GM18519 (cell line): ENCODE data around the gene COL23A1.
"Not testable (repeated sequence)": the region's sequence is repeated elsewhere in the genome, so short reads cannot be mapped to it uniquely, and the experiment has no call there.

Experiments used
- ATAC-seq: cut with Tn5 transposase; IDR thresholded peaks from one replicate; pipeline ENCODE4 v1.9.1; 2021; ENCODE audit warnings: mild to moderate bottlenecking, moderate library complexity; ENCODE audit not compliant: unreplicated experiment, low FRiP score

The COL23A1 gene

DNA sequence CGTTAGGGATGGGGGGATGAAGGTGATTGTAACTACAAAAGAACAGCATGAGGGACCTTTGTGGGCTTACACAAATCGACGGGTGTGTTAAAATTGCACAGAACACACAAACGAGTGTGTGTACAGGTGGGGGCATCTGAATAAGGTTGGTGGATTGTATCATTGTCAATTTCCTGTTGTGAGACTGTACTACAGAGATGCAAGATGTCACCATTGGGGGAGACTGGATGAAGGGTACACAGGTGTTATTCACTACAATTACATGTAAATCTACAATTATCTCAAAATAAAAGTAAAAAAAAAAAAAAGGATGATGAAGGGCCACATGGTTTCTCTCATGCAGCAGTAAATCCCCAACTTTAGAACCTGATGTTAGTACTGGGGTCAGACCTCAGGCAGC is 326.1 kb downstream of the COL23A1 start:
- ATAC-seq, result no peak

DNA sequence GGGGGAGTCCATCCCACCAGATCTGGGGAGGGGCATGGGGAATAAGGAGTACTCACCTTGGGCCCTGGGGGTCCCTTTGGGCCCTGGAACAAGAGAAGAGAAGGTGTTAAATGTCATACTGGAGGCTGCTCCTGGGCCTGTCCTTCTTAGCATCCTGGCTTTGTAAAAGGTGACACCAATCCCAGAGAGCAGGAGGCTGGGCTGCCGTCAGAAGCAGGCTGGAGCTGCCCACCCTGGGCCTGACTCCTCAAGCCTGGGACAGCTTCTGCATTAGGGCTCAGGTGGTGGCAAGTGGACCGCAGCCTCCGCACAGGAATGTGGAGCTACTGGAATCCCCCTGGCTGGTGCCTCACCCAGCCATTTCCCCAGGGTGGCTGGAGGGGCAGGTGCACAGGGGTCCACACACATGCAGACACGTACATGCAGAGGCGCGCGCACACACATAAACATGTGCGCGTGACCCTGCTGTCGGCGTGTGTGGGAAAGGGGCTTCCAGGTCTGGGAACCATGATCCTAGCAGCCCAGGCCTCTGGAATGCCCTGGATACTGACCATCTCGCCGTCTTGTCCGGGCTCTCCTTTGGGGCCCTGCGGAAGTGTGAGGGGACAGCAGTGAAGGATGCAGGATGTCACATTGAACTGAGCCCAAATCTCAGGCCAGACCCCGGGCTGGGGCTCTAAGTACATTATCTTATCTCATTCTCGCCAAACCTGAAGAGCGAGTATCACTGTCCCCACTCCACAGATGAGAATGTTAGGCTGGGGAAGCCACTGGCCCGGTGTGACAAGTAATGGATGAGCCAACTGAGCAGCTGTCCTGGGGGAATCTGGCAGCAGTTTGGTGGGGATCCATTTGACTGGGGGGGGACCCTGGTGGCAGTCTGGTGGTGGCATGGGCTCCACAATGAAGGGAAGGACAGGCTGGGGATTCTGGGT is 328.3 kb downstream of the COL23A1 start:
- ATAC-seq, result no peak

DNA sequence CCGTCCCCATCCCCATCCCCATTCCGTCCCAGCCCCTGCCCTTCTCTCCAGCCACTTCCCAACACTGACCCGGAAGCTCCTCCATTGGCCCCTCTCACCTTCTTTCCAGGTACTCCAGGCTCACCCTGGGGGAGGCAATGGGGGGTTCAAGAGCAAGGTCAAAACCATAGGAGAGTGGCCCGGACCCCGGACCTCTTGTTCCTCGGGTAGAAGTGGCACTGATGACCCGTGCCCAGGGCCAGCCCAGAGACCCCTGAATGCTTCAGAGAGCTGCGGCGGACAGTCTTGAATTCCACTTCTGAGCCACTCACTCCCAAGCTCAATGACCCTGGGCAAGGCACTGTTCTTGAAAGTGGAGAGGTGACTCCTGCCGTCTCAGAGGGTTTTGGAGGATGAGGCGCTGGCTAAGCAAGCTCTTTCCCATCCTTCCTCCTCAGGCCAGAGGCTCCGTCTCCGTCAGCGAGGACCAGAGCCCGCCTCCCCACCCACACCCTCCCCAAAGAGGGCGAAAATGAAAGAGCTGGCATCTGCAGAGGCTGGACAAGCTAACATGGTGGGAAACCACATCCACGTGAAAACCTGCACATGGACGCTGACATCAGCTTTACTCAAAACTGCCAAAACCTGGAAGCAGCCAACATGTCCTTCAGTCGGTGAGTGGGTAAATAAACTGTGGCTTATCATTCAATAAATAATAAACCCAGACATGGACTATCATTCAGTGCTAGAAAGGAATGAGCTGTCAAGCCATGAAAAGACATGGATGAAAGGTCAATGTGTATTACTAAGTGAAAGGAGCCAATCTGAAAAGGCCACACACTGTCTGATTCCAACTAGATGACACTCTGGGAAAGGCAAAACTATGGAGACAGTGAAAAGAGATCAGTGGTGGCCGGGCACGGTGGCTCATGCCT is 330.3 kb downstream of the COL23A1 start:
- no peak for ATAC-seq

DNA sequence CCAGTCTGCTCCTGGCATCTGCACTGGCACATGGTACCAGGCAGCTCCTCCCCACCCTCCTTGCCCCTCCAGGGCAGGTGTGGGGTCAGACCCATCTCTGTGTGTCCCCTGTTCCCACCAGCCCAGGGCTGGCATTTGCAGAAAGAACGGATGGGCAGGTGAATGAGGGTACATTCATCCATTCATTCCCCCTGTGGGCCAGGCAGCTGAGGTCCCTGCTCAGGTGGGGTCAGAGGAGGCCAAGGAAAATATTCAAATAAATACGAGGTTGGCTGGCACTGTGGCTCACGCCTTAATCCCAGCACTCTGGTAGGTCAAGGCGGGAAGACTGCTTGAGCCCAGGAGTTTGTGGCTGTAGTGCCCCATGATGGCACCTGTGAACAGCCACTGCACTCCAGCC is 332.5 kb downstream of the COL23A1 start:
- ATAC-seq, result no peak

DNA sequence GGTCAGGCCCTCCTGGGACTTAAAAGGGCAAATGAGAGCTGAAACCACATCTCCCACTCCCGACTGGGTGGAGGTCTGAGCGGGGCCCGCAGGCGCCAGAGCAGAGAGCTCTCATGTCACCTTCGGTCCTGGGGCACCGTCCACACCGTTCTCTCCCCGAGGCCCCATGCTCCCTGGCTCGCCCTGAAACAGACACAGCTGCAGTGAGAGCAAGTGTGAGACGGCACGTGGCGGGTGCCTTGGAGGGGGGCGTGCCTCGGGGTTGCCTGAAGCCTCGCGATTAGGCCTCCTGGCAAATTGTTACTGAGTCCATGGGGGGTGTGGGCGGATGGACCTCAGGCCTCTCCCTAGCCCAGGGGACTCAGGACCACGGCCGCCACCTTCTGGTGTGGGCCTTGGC is 333.4 kb downstream of the COL23A1 start:
- no peak for ATAC-seq

DNA sequence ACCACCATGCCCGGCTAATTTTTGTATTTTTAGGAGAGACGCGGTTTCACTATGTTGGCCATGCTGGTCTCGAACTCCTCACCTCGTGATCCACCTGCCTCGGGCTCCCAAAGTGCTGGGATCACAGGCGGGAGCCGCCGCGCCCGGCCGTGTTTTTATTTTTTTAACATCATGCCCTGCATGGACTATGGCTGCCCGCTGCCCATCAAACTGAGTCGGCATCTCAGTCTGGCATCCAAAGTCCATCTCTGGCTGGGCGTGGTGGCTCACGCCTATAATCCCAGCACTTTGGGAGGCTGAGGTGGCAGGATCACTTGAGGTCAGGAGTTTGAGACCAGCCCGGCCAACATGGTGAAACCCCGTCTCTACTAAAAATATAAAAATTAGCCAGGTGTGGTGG is 336.6 kb downstream of the COL23A1 start:
- ATAC-seq, result not testable (repeated sequence)

DNA sequence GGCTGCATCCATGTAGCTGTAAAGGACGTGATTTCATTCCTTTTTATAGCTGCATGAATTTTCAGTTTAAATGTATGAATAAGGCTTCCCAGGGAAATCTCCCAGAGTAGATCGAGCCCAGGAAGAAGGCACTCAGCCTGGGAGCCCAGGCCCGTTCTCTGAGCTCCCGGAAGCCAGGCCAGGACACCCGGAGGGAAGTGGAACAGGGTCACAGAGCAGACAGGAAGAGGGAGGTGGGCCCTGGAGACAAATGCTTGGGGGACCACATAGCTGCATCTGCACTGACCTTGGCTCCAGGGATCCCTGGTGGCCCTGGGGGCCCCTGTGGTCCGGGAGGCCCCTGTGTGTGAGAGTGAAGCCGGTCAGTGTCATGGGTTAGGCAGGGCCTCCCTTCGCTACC is 337.9 kb downstream of the COL23A1 start:
- ATAC-seq, result no peak

DNA sequence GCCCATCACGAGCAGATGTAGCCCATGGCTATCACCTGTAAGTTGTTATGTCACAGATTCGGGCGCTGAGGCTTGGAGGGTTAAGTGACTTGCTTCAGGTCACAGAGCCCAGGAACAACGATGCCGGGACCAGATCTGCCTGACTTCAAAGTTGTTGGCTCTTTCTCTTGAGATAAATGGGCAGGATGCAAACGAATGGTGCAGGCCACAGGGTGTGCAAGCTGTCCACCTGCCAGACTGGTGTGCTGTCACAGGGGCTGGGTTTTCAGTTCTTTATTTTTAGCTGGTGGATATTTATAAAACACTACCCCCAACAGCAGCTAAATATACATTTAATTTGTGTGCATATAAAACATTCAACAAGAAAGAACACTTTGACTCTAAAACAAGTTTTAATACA is 339.9 kb downstream of the COL23A1 start:
- no peak for ATAC-seq

DNA sequence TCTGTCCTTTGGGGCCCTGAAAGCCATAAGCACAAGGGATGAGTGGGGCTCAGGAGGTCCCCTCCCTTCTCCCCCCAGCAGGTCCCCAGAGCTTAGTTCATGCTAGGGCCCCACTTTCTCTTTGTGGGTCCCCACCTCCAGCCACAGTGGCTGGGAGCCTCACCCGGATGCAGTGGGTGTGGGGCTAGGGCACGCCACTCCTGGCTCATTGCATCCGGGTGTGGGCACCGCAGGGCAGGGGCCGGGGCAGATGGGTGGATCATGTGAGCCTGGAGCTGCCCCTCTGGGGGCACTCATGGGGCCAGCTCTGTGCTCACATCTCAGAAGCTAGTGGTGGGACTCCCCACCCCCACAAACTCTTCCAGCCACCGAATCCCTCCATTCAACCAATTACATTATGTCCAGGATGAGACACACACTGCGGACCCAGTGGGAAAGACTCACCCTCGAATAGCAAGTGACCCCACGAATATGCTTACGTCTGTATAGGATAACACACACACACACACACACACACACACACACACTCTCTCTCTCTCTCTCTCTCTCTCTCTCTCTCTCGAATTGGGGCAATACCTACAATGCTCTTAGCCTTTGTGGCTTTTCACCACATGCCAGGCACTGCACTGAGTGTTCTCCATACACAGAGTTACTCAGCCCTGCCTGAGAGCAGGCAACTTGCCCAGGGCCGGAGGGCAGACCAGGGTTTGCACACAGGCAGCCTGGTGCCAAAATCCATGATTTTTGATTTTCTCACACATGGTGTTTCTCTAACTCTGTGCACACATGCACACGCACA is 340.8 kb downstream of the COL23A1 start:
- no peak for ATAC-seq

DNA sequence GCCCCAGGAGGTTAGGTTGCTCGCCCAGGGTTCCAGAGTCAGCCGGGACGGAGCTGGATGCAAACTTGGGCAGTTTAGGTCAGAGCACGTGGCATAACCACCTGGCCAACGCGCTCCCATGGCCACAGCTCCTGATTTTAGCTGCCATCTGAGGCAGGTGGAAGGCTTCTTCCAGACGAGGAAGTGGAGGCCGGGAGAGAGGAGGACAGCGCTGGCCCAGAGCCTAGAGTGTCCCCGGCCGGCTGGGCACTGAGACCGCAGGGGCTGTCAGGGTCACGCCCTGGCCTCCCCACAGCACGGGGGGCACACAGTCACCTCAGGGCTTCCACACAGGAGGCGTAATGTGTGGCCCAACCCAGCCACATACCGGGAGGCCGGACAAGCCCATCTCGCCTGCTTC is 341.4 kb downstream of the COL23A1 start:
- no peak for ATAC-seq

DNA sequence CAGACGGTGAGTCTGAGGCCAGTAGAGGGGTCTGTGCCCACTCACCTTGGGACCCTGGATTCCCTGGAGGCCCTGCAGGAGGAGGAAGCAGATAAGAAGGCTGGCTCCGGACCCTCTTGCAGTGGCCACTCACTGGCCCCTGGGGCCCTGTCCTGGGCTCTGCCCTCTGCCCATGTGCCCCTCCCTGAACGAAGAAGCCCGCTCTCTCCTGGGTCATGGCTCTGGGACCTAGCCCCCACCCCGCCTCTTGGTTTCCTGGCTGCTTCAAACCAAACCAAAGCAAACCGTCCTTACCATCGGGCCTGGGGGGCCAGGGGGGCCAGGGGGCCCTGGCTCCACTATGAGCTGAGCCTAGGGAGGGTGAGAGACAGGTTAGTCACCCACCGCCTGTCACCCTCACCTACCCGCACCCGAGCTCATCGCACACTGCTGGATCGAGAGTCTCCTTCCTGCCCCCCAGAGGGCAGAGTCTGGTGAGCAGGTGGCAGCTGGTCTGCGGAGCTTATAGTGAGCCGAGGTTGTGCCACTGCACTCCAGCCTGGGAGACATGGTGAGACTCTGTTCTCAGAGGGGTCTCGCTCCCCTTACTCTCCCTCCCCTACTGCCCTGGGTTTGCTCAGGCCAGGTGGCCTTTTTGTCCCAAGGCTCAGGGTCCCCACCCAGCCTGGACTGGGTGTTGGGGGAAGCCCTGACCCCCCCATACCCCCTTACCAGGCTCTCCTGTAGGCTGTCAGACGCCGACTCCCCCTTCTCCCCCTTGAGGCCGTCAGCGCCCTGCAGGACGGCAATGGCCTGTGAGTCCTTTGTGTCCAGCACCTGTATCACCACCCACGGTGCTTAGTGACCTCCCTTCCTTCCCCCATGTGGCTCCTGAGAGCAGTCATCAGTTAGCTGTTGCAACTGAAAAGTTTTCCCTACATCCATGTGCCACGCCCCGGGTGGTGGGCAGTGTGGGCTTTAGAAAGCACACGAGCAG is 342.4 kb downstream of the COL23A1 start:
- no peak for ATAC-seq

DNA sequence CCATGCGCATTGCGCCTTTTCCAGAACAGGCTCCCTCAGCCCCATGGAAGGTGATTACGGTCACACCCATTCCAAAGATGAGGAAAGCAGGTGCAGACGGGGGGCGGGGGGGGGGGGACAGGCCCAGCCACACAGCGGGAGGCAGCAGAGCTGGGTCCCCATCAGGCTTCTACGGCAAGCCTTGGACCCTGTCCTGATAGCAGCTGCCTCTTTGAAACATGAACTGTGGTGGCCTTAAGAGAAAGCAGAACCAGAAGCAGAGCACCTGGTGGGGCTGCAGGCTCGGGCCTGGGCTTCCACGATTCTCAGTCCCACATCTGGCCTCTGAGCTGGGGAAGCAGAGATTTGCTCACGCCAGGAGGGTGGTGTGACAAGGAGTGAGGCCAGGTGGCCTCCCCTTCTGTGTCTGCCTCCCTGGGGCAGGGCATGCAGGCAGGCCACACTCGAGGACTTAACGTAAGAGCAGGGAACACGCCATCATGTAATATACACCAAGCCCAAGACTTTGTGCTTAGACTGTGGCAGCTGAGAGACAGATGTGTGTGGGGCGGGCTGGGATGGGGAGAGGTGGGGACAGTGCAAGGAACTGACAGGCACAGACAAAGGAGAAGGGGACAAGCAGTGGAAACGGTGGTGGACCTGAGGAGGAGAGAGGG is 343.4 kb downstream of the COL23A1 start:
- ATAC-seq, result no peak

DNA sequence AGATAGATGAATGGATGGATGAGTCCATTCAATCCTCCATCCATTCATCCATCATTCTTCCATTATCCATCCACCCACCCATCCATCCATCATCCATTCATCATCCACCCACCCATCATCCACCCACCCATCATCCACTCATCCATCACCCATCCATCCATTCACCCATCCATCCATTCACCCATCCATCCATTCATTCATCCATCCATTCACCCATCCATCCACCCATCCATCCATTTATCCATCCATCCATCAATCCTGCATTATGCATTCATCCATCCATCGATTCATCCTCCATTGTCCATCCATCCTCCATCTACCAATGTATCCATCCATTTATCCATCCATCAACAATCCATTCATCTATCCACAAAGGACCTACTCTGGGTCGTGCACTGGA is 344.8 kb downstream of the COL23A1 start:
- ATAC-seq, result no peak

DNA sequence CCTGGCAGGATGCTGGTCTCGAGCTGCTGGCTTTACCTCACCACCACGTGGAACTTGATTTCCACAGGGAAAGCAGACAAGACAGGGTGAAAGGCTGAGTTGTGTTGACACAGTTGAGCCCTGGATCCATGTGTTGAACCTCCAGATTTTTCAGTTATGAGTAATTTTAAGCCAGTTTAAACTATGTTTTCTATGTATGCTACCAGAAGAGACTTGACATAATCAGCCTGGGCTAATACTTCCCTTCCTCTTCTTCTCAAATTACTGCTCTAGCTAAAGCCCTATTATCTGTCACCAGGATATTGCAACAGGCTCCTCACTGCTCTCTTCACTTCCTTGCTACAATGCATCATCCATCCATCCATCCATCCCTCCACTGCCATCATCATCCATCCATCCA is 345.6 kb downstream of the COL23A1 start:
- ATAC-seq, result no peak

DNA sequence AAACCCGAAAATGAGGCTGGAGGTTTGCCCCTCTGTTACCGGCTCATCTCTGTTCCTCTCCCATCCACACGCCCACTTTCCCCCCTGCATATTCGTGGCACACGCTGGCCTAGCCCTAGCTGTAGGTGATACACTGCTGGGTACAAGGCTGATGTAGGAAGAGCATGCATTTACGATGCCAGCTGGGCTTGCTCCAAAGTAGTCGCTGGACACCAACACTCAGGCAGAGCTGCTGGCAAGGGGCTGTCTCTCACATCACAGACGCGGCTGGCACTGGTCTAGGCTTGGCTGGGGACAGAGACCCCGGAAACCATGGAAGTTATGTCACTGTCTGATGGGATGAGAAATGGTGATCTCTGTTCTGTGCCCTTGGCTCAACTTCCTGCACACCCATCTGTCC is 347.8 kb downstream of the COL23A1 start:
- no peak for ATAC-seq

DNA sequence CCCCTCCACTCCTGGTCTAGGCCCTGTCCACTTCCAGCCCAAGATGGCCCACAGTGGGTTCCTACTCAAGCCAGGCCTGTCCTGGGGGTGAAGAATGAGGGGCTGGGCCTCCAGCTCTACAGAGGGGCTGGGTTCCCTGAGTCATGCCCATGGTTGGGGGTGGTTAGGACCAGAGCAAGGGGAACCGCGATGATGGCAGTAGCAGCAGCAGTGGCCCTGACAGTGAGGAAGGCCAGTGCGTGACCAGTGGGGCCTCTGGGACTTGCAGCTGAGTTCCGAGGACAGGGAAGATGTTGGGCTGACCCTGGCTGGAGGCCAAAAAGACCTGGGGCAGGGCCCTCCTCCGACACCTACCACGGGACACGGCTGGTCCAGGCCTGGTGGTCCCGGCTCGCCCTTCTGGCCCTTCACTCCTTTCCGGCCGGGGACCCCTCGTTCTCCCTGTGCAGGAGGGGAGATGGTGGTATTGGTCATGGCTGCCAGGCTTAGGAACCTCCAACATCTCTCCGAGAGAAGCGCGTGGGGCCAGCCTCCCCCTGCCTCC is 348.4 kb downstream of the COL23A1 start:
- no peak for ATAC-seq

DNA sequence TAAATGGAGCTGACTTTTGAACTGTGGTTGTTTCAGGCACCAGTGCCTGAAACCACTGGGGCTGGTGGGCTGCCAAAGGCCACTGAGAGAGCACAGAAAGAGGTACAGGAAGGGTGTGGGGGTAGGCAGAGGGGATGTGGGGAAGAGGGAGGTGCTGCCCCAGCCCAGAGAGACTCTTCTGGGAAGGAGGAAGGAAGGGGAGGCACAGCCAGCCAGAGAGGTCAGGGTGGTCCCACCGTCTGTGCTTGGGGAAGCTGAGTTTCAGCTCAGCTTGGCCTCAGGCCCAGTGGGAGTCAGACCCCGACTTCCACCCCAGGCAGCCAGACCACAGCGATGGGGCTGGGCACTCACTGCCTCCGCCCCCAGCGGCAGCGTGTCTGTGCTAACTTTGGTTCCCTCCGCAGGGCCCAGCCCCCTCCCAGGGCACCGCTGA is 348.9 kb downstream of the COL23A1 start:
- no peak for ATAC-seq

DNA sequence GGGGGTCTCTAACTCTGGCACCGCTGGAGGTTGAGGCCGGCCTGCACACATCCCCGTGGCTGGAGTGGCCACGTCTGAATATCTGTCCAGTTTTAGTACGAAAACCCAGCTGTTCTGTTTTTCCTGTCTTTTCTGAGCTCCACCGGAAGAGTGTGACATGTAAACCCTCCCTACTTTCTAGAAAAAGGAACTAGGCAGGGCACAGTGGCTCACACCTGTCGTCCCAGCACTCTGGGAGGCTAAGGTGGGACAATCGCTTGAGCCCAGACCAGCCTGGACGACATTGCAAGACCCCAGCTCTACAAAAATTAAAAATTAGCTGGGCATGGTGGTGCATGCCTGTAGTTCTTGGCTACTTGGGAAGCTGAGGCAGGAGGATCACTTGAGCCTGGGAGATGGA is 349.4 kb downstream of the COL23A1 start:
- ATAC-seq, result no peak

DNA sequence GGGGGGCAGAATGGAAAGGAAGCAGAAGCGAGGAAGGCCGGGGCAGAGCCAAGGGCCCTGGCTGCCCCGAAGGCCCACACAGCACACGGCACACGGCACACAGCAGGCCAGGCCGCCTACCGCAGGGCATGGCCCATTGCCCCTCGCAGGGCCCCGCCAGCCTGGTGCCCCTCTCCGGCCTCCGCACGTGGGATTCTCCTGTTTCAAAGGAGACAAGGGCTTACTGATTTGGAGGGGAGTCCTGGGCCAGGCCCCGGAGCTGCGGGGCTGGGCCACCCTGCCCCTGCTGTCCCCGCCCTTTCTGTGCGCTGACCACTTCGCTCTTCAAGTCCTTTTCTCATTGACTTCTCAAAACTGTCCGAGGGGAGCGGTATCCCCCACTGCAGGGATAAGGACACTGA is 349.9 kb downstream of the COL23A1 start:
- ATAC-seq, result no peak
